ENCODE measurements around the gene OR5B3. TPM values are rescaled to one million over a fixed set of nuclear protein-coding genes. Genes with fewer than 3 reads are reported as not detected.

Gene OR5B3
- polyA plus RNA-seq, 1 of the 3 experiments (the other 2 are of a cell fraction) = not detected

GRCh38 chr11:58391879-58392278 is 14.8 kb downstream of the OR5B3 start (continued):
- TF ChIP-seq FOXJ3 (CRISPR knock-in tag; IDR thresholded peaks at IDR 0.05) = no peak
- TF ChIP-seq MEF2A (IDR thresholded peaks at IDR 0.05; ENCODE audit: borderline replicate concordance, low read depth) = no peak
- TF ChIP-seq SMC3 (IDR thresholded peaks at IDR 0.05; ENCODE audit: low read depth, low read length) = no peak
- no peak for TF ChIP-seq FOXM1 (IDR thresholded peaks at IDR 0.05; ENCODE audit: low read depth)

GRCh38 chr11:58390551-58391063 is 16.1 kb downstream of the OR5B3 start:
- Histone ChIP-seq H3K4me2 (no peak overlapping the region), H3K79me2 (ENCODE audit: insufficient read depth) (no peaks in the 10 kb centered on the region), H3K27ac (ENCODE audit: low read depth in 2 of 2, low read length in 1 of 2) (no peak overlapping the region), H2AFZ (ENCODE audit: low read depth) (no peak overlapping the region), H3K4me1 (ENCODE audit: control insufficient read depth in 1 of 2, insufficient read depth in 2 of 2, low read depth in 1 of 2, low read length in 1 of 2) (peaks cover 0 to 11% of the 10 kb centered on the region in 2 experiments; a peak in 1 of 4 replicates), H3K9me2 (no peaks in the 10 kb centered on the region), H3K36me3 (replicated peaks in 1 of 2; ENCODE audit: control insufficient read depth in 1 of 2, insufficient read depth in 2 of 2, low read length in 1 of 2) (no peaks in the 10 kb centered on the region), H3K9ac (no peak overlapping the region), H3K27me3 (ENCODE audit: insufficient read depth) (no peaks in the 10 kb centered on the region), H3K9me3 (peaks cover 9% of the 10 kb centered on the region; the same call in 1 of the 2 replicates), H3K4me3 (ENCODE audit: low read depth in 2 of 2, low read length in 1 of 2) (no peak overlapping the region), H3F3A (replicated peaks; ENCODE audit: insufficient read depth) (peaks cover 25% of the 10 kb centered on the region), H4K20me1 (ENCODE audit: insufficient read depth) (no peaks in the 10 kb centered on the region)
- DNase-seq = no peak
- CTCF ChIA-PET = no interaction called here
- WGBS (ENCODE audit: low lambda C conversion rate) = 23% methylated on average over 7 of the region's 18 CpGs
- TF ChIP-seq EZH2phosphoT487 (IDR thresholded peaks at IDR 0.05; ENCODE audit: borderline replicate concordance, low read depth) (no peak), IRF3 (IDR thresholded peaks at IDR 0.05; ENCODE audit: low read depth, low read length) (no peak), NFIC (IDR thresholded peaks at IDR 0.05; ENCODE audit: borderline replicate concordance) (no peak), RFX5 (IDR thresholded peaks at IDR 0.05; ENCODE audit: low read length) (no peak), CHD2 (IDR thresholded peaks at IDR 0.05; ENCODE audit: low read length, partially characterized antibody) (no peak), FOXJ3 (CRISPR knock-in tag; IDR thresholded peaks at IDR 0.05) (no peak), TAF1 (IDR thresholded peaks at IDR 0.05; ENCODE audit: borderline replicate concordance, low read depth, low read length) (no peak), REST (IDR thresholded peaks at IDR 0.05; ENCODE audit: low read depth, low read length) (no peak), RCOR1 (IDR thresholded peaks at IDR 0.05; ENCODE audit: low read length) (no peak), PBX3 (IDR thresholded peaks at IDR 0.05) (no peak), NRF1 (IDR thresholded peaks at IDR 0.05; ENCODE audit: low read depth, low read length) (no peak), MAX (IDR thresholded peaks at IDR 0.05; ENCODE audit: low read depth) (no peak), CTCF (IDR thresholded peaks at IDR 0.05) (no peak), FOSL2 (IDR thresholded peaks at IDR 0.05; ENCODE audit: borderline replicate concordance, low read depth) (no peak), YY1 (IDR thresholded peaks at IDR 0.05; ENCODE audit: low read depth) (no peak), SMC3 (IDR thresholded peaks at IDR 0.05; ENCODE audit: low read depth, low read length) (no peak), RAD21 (IDR thresholded peaks at IDR 0.05; ENCODE audit: low read length) (no peak), RXRA (IDR thresholded peaks at IDR 0.05; ENCODE audit: borderline replicate concordance, low read depth) (no peak), SIN3A (IDR thresholded peaks at IDR 0.05; ENCODE audit: borderline replicate concordance, low read depth, low read length) (no peak)
- POLR2A ChIA-PET = no interaction called here

Measured in SK-N-SH (cell line).